Adipocyte (in vitro differentiated cells): ENCODE results near the gene TMOD3.

ENCODE experiments used
- DNase-seq: peaks from one replicate; pipeline ENCODE4 v3.0.0-alpha.2; 2015; ENCODE audit warnings: low read depth
- H3K27me3 ChIP-seq: replicated peaks from 2 replicates; pipeline ENCODE4 v1.7.0; 2013; ENCODE audit warnings: mild to moderate bottlenecking, low read length, moderate library complexity; ENCODE audit not compliant: control insufficient read depth, insufficient read depth
- H3K36me3 ChIP-seq: 2 replicates; pipeline ENCODE4 v1.7.0; 2013; ENCODE audit warnings: low read length, mild to moderate bottlenecking, moderate library complexity; ENCODE audit not compliant: control insufficient read depth, insufficient read depth, severe bottlenecking
- H3K4me1 ChIP-seq: 2 replicates; pipeline ENCODE4 v1.7.0; 2013; ENCODE audit warnings: mild to moderate bottlenecking, low read length, moderate library complexity; ENCODE audit not compliant: control insufficient read depth, insufficient read depth
- H3K4me3 ChIP-seq: 2 replicates; pipeline ENCODE4 v1.7.0; 2013; ENCODE audit warnings: mild to moderate bottlenecking, low read length, moderate library complexity
- H3K9ac ChIP-seq: 2 replicates; pipeline ENCODE4 v1.7.0; 2013; ENCODE audit warnings: mild to moderate bottlenecking, low read length, moderate library complexity
- H3K9me3 ChIP-seq: 2 replicates; pipeline ENCODE4 v1.7.0; 2013; ENCODE audit warnings: mild to moderate bottlenecking, low read length, moderate library complexity; ENCODE audit not compliant: control insufficient read depth

The TMOD3 gene

GRCh38 chr15:51799282-51800252 is 29.9 kb upstream of the TMOD3 start:
- no peaks in the 10 kb centered on the region for H3K9me3 ChIP-seq
- no peak for DNase-seq
- H3K36me3 ChIP-seq = no peaks in the 10 kb centered on the region
- no peaks in the 10 kb centered on the region for H3K4me1 ChIP-seq
- H3K9ac ChIP-seq = no peak overlapping the region
- no peaks in the 10 kb centered on the region for H3K27me3 ChIP-seq
- H3K4me3 ChIP-seq = no peak overlapping the region

- H3K36me3 ChIP-seq = peaks cover 5% of the 10 kb centered on the region
- no peak for DNase-seq
These were observed 28.0 kb upstream of the TMOD3 start for GRCh38 chr15:51801391-51801835.

GRCh38 chr15:51802593-51802992 is 26.9 kb upstream of the TMOD3 start:
- no peak for DNase-seq
- H3K4me3 ChIP-seq = no peak overlapping the region
- peaks cover 9% of the 10 kb centered on the region for H3K36me3 ChIP-seq
- H3K9ac ChIP-seq = no peak overlapping the region
- no peaks in the 10 kb centered on the region for H3K9me3 ChIP-seq
- H3K27me3 ChIP-seq = no peaks in the 10 kb centered on the region
- no peaks in the 10 kb centered on the region for H3K4me1 ChIP-seq

More at GRCh38 chr15:51801391-51801835, 28.0 kb upstream of the TMOD3 start:
- no peaks in the 10 kb centered on the region for H3K27me3 ChIP-seq
- H3K4me1 ChIP-seq = no peaks in the 10 kb centered on the region
- no peaks in the 10 kb centered on the region for H3K9me3 ChIP-seq
- no peak overlapping the region for H3K4me3 ChIP-seq
- H3K9ac ChIP-seq = no peak overlapping the region

GRCh38 chr15:51803965-51804364 is 25.5 kb upstream of the TMOD3 start:
- Histone ChIP-seq H3K36me3 (peaks cover 10% of the 10 kb centered on the region), H3K4me3 (no peak overlapping the region), H3K4me1 (no peaks in the 10 kb centered on the region), H3K9me3 (no peaks in the 10 kb centered on the region), H3K27me3 (no peaks in the 10 kb centered on the region), H3K9ac (no peak overlapping the region)
- no peak for DNase-seq

- no peaks in the 10 kb centered on the region for H3K4me1 ChIP-seq
- no peak overlapping the region for H3K9ac ChIP-seq
- H3K4me3 ChIP-seq = no peak overlapping the region
- H3K9me3 ChIP-seq = no peaks in the 10 kb centered on the region
- H3K36me3 ChIP-seq = peaks cover 15% of the 10 kb centered on the region
- H3K27me3 ChIP-seq = no peaks in the 10 kb centered on the region
- no peak for DNase-seq
These were observed 23.3 kb upstream of the TMOD3 start for GRCh38 chr15:51806123-51806522.

- no peaks in the 10 kb centered on the region for H3K27me3 ChIP-seq
- no peaks in the 10 kb centered on the region for H3K4me1 ChIP-seq
- no peak overlapping the region for H3K4me3 ChIP-seq
- DNase-seq = no peak
- H3K36me3 ChIP-seq = peaks cover 15% of the 10 kb centered on the region
- H3K9me3 ChIP-seq = no peaks in the 10 kb centered on the region
- H3K9ac ChIP-seq = no peak overlapping the region
These were observed 20.0 kb upstream of the TMOD3 start for GRCh38 chr15:51809457-51809856.

- Histone ChIP-seq H3K27me3 (no peaks in the 10 kb centered on the region), H3K9me3 (no peaks in the 10 kb centered on the region), H3K9ac (no peak overlapping the region), H3K4me3 (no peak overlapping the region), H3K36me3 (peaks cover 6% of the 10 kb centered on the region), H3K4me1 (no peaks in the 10 kb centered on the region)
- no peak for DNase-seq
These were observed 16.9 kb upstream of the TMOD3 start for GRCh38 chr15:51812598-51812997.

GRCh38 chr15:51814606-51815005 is 14.8 kb upstream of the TMOD3 start:
- H3K4me3 ChIP-seq = no peak overlapping the region
- H3K27me3 ChIP-seq = no peaks in the 10 kb centered on the region
- H3K9me3 ChIP-seq = no peaks in the 10 kb centered on the region
- no peaks in the 10 kb centered on the region for H3K36me3 ChIP-seq
- no peak for DNase-seq
- H3K9ac ChIP-seq = no peak overlapping the region
- H3K4me1 ChIP-seq = no peaks in the 10 kb centered on the region

GRCh38 chr15:51816611-51817010 is 12.8 kb upstream of the TMOD3 start:
- Histone ChIP-seq H3K36me3 (no peaks in the 10 kb centered on the region), H3K4me3 (no peak overlapping the region), H3K27me3 (no peaks in the 10 kb centered on the region), H3K9me3 (peaks cover 7% of the 10 kb centered on the region), H3K4me1 (no peaks in the 10 kb centered on the region), H3K9ac (no peak overlapping the region)
- DNase-seq = no peak

- Histone ChIP-seq H3K4me3 (no peak overlapping the region), H3K36me3 (no peaks in the 10 kb centered on the region), H3K4me1 (no peaks in the 10 kb centered on the region), H3K9ac (no peak overlapping the region), H3K27me3 (no peaks in the 10 kb centered on the region), H3K9me3 (peaks cover 9% of the 10 kb centered on the region)
- DNase-seq = peak; percentile 42
These were observed 11.3 kb upstream of the TMOD3 start for GRCh38 chr15:51818150-51818549.

- H3K4me1 ChIP-seq = peaks cover 2% of the 10 kb centered on the region
- H3K9ac ChIP-seq = no peak overlapping the region
- DNase-seq = no peak
- H3K27me3 ChIP-seq = no peaks in the 10 kb centered on the region
- H3K9me3 ChIP-seq = peaks cover 9% of the 10 kb centered on the region
- no peak overlapping the region for H3K4me3 ChIP-seq
- no peaks in the 10 kb centered on the region for H3K36me3 ChIP-seq
These were observed 3.8 kb upstream of the TMOD3 start for GRCh38 chr15:51825698-51826097.
